ENCODE measurements around the gene GRM4. TPM values are rescaled to one million over a fixed set of nuclear protein-coding genes. Genes with fewer than 3 reads are reported as not detected.

GRM4 gene
- total RNA-seq, 1 donor from 2014 or later = 0.29 TPM

- no peak for TF ChIP-seq CTCF (IDR thresholded peaks at IDR 0.05)
- DNase-seq (no peak), ATAC-seq (no peak)
- H3K9me3 ChIP-seq = no peaks in the 10 kb centered on the region
- H3K4me1 ChIP-seq = no peaks in the 10 kb centered on the region
- no peak overlapping the region for H3K4me3 ChIP-seq
- intact Hi-C loops (cut with DNase I) = no loop called here
- H3K36me3 ChIP-seq = no peaks in the 10 kb centered on the region
- H3K27me3 ChIP-seq = no peaks in the 10 kb centered on the region
- no peak overlapping the region for H3K27ac ChIP-seq
Measured at GRCh38 chr6:34084591-34085290, 61.1 kb downstream of the GRM4 start.

GRCh38 chr6:34082864-34083626, 62.8 kb downstream of the GRM4 start:
- no peak for DNase-seq
- no peaks in the 10 kb centered on the region for H3K27me3 ChIP-seq
- intact Hi-C loops (cut with DNase I) = no loop called here
- H3K4me1 ChIP-seq = no peaks in the 10 kb centered on the region
- H3K36me3 ChIP-seq = no peaks in the 10 kb centered on the region
- no peak for ATAC-seq
- no peaks in the 10 kb centered on the region for H3K9me3 ChIP-seq
- no peak overlapping the region for H3K27ac ChIP-seq
- TF ChIP-seq CTCF (IDR thresholded peaks at IDR 0.05) = no peak
- H3K4me3 ChIP-seq = no peak overlapping the region

GRCh38 chr6:34082348-34082747, 63.5 kb downstream of the GRM4 start:
- intact Hi-C loops (cut with DNase I) = no loop called here
- no peaks in the 10 kb centered on the region for H3K4me1 ChIP-seq
- no peak overlapping the region for H3K4me3 ChIP-seq
- no peaks in the 10 kb centered on the region for H3K27me3 ChIP-seq
- no peaks in the 10 kb centered on the region for H3K36me3 ChIP-seq
- DNase-seq (no peak), ATAC-seq (no peak)
- H3K9me3 ChIP-seq = no peaks in the 10 kb centered on the region
- no peak overlapping the region for H3K27ac ChIP-seq
- no peak for TF ChIP-seq CTCF (IDR thresholded peaks at IDR 0.05)

GRCh38 chr6:34080357-34080756, 65.5 kb downstream of the GRM4 start:
- Histone ChIP-seq H3K9me3 (no peaks in the 10 kb centered on the region), H3K4me3 (no peak overlapping the region), H3K4me1 (no peaks in the 10 kb centered on the region), H3K36me3 (no peaks in the 10 kb centered on the region), H3K27me3 (no peaks in the 10 kb centered on the region), H3K27ac (no peak overlapping the region)
- no peak for TF ChIP-seq CTCF (IDR thresholded peaks at IDR 0.05)
- ATAC-seq (no peak), DNase-seq (no peak)
- intact Hi-C loops (cut with DNase I) = no loop called here

- ATAC-seq (no peak), DNase-seq (no peak)
- Histone ChIP-seq H3K9me3 (no peaks in the 10 kb centered on the region), H3K36me3 (no peaks in the 10 kb centered on the region), H3K4me3 (no peak overlapping the region), H3K27me3 (no peaks in the 10 kb centered on the region), H3K27ac (no peak overlapping the region), H3K4me1 (no peaks in the 10 kb centered on the region)
- no peak for TF ChIP-seq CTCF (IDR thresholded peaks at IDR 0.05)
- intact Hi-C loops (cut with DNase I) = no loop called here
Measured at GRCh38 chr6:34079899-34080298, 66.0 kb downstream of the GRM4 start.

All from upper lobe of right lung (tissue), 1 donor.